Measurements from ENCODE around the gene HECTD4. TPM values are rescaled to one million over a fixed set of nuclear protein-coding genes. Genes with fewer than 3 reads are reported as not detected.

Gene HECTD4
- total RNA-seq, 2 experiments from 2014 or later = 34.5 to 62.4 TPM

DNA sequence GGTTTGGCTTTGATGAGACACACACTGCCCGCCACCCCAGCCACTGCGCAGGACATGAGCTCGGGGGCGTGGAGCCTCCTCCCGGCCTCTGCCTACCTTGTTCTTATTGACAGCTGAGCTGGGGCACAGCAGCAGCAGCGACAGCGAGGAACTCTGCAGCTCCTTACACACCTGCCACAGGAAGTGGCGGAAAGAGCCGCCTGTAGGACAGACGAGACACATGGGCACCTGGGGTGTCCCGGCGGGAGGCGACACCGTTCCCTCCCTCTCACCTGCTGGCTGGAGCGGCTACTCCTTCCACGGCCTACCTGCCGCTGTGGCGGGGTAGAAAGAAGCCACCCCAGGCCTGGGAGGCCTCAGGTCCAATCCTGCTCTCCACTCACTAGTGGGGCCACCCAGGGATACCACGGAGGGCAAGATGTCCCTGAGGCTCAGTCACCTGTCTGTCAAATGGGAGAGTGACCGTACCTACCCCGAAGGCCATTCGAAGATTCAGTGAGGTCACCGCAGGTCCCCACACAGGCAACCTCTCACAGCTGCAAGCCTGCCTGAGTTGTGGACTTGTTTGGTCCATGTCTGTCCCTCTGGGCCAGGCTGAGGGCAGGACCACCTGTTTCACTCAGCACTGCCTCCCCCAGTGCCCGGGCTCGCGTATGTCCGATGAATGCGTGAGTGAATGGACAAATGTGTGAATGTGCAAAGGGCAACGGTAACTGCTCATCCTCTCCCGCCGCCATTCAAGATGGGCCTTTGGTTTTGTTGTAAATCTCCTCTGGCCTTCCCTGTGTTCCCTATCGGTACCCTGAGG lies 214.3 kb downstream of the HECTD4 start:
- H2AFZ ChIP-seq (ENCODE audit: low read length) = no peak overlapping the region
- no peaks in the 10 kb centered on the region for H3K4me1 ChIP-seq (ENCODE audit: insufficient read depth, low read length, poor library complexity, severe bottlenecking)
- no peaks in the 10 kb centered on the region for H3K9me2 ChIP-seq (ENCODE audit: insufficient read depth, low read length)
- ChIA-PET CTCF (ENCODE audit: unreplicated experiment) (no interaction called here), POLR2A (interaction anchor here (0.6 kb wide), 1 partner anchor 38 kb away, joined by 3 read pairs; no protein-coding TSS in a partner anchor)
- intact Hi-C loops (cut with micrococcal nuclease; ENCODE audit: unreplicated experiment) = no loop called here
- no peak overlapping the region for H3K4me2 ChIP-seq (ENCODE audit: low read length)
- H3K79me2 ChIP-seq (ENCODE audit: insufficient read depth, low read depth, low read length) = no peaks in the 10 kb centered on the region
- BruUV-seq (replicated peaks) = no TSS peak
- H3K36me3 ChIP-seq (ENCODE audit: insufficient read depth, low read length) = peaks cover 15% of the 10 kb centered on the region; the same call in 1 of the 2 replicates
- no peak for TF ChIP-seq CTCF (conservative IDR thresholded peaks at IDR 0.05; ENCODE audit: low read length)
- no peak for TF ChIP-seq EZH2phosphoT487 (IDR thresholded peaks at IDR 0.05; ENCODE audit: borderline replicate concordance, low read depth, low read length)
- DNase-seq (ENCODE audit: low spot score) = no peak
- no peaks in the 10 kb centered on the region for H3K9me3 ChIP-seq (ENCODE audit: low read length)
- H3K4me3 ChIP-seq (ENCODE audit: low read depth, low read length, poor library complexity, severe bottlenecking) = no peak overlapping the region
- no peaks in the 10 kb centered on the region for H4K20me1 ChIP-seq (ENCODE audit: insufficient read depth, low read length)
- no peak overlapping the region for H3K27ac ChIP-seq (ENCODE audit: low read depth, low read length, poor library complexity, severe bottlenecking)

GRCh38 chr12:112167031-112167461 lies 215.2 kb downstream of the HECTD4 start:
- intact Hi-C loops (cut with micrococcal nuclease; ENCODE audit: unreplicated experiment) = no loop called here
- no peak overlapping the region for H3K4me3 ChIP-seq (ENCODE audit: low read depth, low read length, poor library complexity, severe bottlenecking)
- ChIA-PET POLR2A (interaction anchor here (0.6 kb wide), 1 partner anchor 39 kb away, joined by 3 read pairs; no protein-coding TSS in a partner anchor), CTCF (ENCODE audit: unreplicated experiment) (no interaction called here)
- no peaks in the 10 kb centered on the region for H3K9me3 ChIP-seq (ENCODE audit: low read length)
- no peaks in the 10 kb centered on the region for H3K4me1 ChIP-seq (ENCODE audit: insufficient read depth, low read length, poor library complexity, severe bottlenecking)
- H3K9me2 ChIP-seq (ENCODE audit: insufficient read depth, low read length) = no peaks in the 10 kb centered on the region
- TF ChIP-seq CTCF (conservative IDR thresholded peaks at IDR 0.05; ENCODE audit: low read length) (no peak), EZH2phosphoT487 (IDR thresholded peaks at IDR 0.05; ENCODE audit: borderline replicate concordance, low read depth, low read length) (no peak)
- H4K20me1 ChIP-seq (ENCODE audit: insufficient read depth, low read length) = no peaks in the 10 kb centered on the region
- H3K27ac ChIP-seq (ENCODE audit: low read depth, low read length, poor library complexity, severe bottlenecking) = no peak overlapping the region
- no peak overlapping the region for H2AFZ ChIP-seq (ENCODE audit: low read length)
- peaks cover 17% of the 10 kb centered on the region; the same call in 1 of the 2 replicates for H3K36me3 ChIP-seq (ENCODE audit: insufficient read depth, low read length)
- H3K4me2 ChIP-seq (ENCODE audit: low read length) = no peak overlapping the region
- no peak for DNase-seq (ENCODE audit: low spot score)
- no TSS peak for BruUV-seq (replicated peaks)
- H3K79me2 ChIP-seq (ENCODE audit: insufficient read depth, low read depth, low read length) = no peaks in the 10 kb centered on the region
